Activated CD4-positive, alpha-beta T cell treated with anti-CD3 and anti-CD28 coated beads, Interleukin-2, amount 10 ng/mL, durations not matched to agents 7 days and 5 days (primary cell): Measurements from ENCODE around the gene ACER1. TPM values are rescaled to one million over a fixed set of nuclear protein-coding genes. Genes with fewer than 3 reads are reported as not detected.
"Not testable (repeated sequence)": the region's sequence is repeated elsewhere in the genome, so short reads cannot be mapped to it uniquely, and the experiment has no call there.

Experiments used
- CTCF ChIA-PET: fragments of 350-600 bp; sonication (Branson Sonifier 250); formaldehyde crosslinking; loops from one replicate; lab custom pipeline; 2021; ENCODE audit warnings: antibody characterized with exemption; lab: Charles Lee
- POLR2A ChIA-PET: fragments of 350-600 bp; sonication (Branson Sonifier 250); formaldehyde crosslinking; loops from one replicate; lab custom pipeline; 2021; ENCODE audit warnings: antibody characterized with exemption; lab: Charles Lee
- DNase-seq: peaks from one replicate; pipeline ENCODE4 v3.0.0-alpha.2; 2020
- H3K27ac Mint-ChIP-seq: one replicate; pipeline ENCODE4 v1.8.0; 2021; ENCODE audit warnings: mild to moderate bottlenecking, moderate library complexity, mixed read lengths
- H3K27me3 Mint-ChIP-seq: one replicate; pipeline ENCODE4 v1.8.0; 2021; ENCODE audit warnings: mixed read lengths
- H3K36me3 Mint-ChIP-seq: one replicate; pipeline ENCODE4 v1.8.0; 2021; ENCODE audit warnings: low read depth, mixed read lengths
- H3K4me1 Mint-ChIP-seq: one replicate; pipeline ENCODE4 v1.8.0; 2021; ENCODE audit warnings: mixed read lengths
- H3K4me3 Mint-ChIP-seq: one replicate; pipeline ENCODE4 v1.8.0; 2021; ENCODE audit warnings: mild to moderate bottlenecking, moderate library complexity, mixed read lengths
- H3K9me3 Mint-ChIP-seq: one replicate; pipeline ENCODE4 v1.8.0; 2021; ENCODE audit warnings: mixed read lengths
- total RNA-seq, 2 experiments: library from RNA; stranded (reverse); gene quantifications; one replicate each; pipeline ENCODE4 v1.2.3, GENCODE V29; 2021

The ACER1 gene
- total RNA-seq, 2 experiments from 2014 or later: 0.81 to 0.82 TPM

DNA sequence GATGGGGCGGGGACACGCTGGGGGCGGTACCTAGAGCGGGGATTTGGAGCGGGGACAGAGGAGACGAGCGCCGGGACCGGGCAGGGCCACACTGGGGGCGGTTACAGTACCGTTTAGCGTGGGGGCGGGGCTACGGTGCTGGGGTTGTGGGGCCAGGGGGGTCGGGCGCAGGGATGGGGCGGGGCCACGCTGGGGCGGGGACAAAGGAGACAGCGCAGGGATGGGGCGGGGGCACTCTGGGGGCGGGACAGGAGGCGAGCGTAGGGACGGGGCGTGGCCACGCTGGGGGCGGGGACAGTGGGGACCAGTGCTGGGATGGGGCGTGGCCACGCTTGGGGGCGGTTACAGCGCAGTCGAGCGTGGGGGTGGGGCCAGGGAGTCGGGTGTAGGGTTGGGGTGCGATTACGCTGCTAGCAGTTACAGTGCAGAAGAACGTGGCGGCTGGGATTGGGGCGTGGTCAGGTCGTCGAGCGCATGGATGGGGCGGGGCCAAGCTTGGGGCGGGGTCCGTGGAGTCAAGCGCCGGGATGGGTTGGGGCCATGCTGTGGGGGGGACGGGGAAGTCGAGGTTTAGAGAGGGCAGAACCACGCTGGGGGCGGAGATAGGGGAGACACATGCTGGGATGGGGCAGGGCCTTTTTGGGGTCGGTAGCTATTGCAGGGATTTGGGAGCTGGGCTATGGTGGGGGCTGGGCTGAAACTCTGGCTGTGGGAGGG is 39.8 kb upstream of the ACER1 start:
- DNase-seq: peak; percentile 99
- ChIA-PET POLR2A (interaction anchor here (1.4 kb wide), 1 partner anchor 12 kb away, joined by 19 read pairs; the partner anchor contains the start of gene CLPP), CTCF (interaction anchor here (0.9 to 2.1 kb wide), 4 partner anchors 11 to 19 kb away, joined by 3 to 15 read pairs (median 6); partner anchors contain the start of genes CLPP and GTF2F1)
- peak overlapping the region; percentile 95 for H3K27ac Mint-ChIP-seq
- H3K27me3 Mint-ChIP-seq: no peaks in the 10 kb centered on the region
- H3K4me1 Mint-ChIP-seq: peaks cover 16% of the 10 kb centered on the region
- H3K36me3 Mint-ChIP-seq: peaks cover 14% of the 10 kb centered on the region
- peak overlapping the region; percentile 89 for H3K4me3 Mint-ChIP-seq
- H3K9me3 Mint-ChIP-seq: no peaks in the 10 kb centered on the region

DNA sequence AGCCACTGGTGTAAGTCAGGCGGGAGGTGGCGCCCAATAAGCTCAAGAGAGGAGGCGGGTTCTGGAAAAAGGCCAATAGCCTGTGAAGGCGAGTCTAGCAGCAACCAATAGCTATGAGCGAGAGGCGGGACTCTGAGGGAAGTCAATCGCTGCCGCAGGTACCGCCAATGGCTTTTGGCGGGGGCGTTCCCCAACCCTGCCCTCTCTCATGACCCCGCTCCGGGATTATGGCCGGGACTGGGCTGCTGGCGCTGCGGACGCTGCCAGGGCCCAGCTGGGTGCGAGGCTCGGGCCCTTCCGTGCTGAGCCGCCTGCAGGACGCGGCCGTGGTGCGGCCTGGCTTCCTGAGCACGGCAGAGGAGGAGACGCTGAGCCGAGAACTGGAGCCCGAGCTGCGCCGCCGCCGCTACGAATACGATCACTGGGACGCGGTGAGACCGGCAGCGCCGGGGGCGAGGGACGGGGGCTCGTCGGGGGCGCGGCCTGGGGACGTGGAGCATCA is 39.2 kb upstream of the ACER1 start, which contains the start of gene ALKBH7:
TSS of gene ALKBH7 (plus strand) at position 201 of the 502 bp plus-strand sequence. CDS start at position 228, 27 bp downstream.
- H3K4me3 Mint-ChIP-seq: peak within 1 kb of the TSS; percentile 89
- peak within 1 kb of the TSS; percentile 95 for H3K27ac Mint-ChIP-seq
- H3K4me1 Mint-ChIP-seq: peaks cover 16% of the 10 kb centered on the region
- H3K9me3 Mint-ChIP-seq: no peaks in the 10 kb centered on the region
- DNase-seq: peak; percentile 99
- no peaks in the 10 kb centered on the region for H3K27me3 Mint-ChIP-seq
- CTCF ChIA-PET: interaction anchor here (0.6 to 2.1 kb wide), 6 partner anchors 10 to 543 kb away, joined by 3 to 15 read pairs (median 4); partner anchors contain the start of genes CLPP and GTF2F1
- H3K36me3 Mint-ChIP-seq: peaks cover 16% of the 10 kb centered on the region
- POLR2A ChIA-PET: interaction anchor here (1.4 kb wide), 1 partner anchor 11 kb away, joined by 19 read pairs; the partner anchor contains the start of gene CLPP

DNA sequence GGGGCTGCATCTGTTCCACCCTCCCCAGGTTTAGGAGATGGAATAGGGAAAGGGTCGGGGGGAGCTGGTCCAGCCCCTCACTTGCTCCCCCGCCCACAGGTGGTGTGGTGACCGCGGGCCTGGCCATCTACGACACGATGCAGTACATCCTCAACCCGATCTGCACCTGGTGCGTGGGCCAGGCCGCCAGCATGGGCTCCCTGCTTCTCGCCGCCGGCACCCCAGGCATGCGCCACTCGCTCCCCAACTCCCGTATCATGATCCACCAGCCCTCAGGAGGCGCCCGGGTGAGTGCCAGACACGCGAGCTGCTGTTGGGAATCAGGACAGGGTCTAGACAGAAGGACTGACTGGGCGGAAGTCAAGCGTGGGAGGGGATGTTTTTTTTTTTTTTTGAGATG is 30.9 kb upstream of the ACER1 start:
- Mint-ChIP-seq H3K27me3 (no peaks in the 10 kb centered on the region), H3K27ac (peak overlapping the region; percentile 62), H3K4me1 (peaks cover 20% of the 10 kb centered on the region), H3K36me3 (peaks cover 45% of the 10 kb centered on the region), H3K4me3 (peak overlapping the region; percentile 32), H3K9me3 (no peaks in the 10 kb centered on the region)
- POLR2A ChIA-PET: no interaction called here
- CTCF ChIA-PET: interaction anchor here (0.6 kb wide), 1 partner anchor 681 kb away, joined by 3 read pairs; no protein-coding TSS in a partner anchor
- no peak for DNase-seq

DNA sequence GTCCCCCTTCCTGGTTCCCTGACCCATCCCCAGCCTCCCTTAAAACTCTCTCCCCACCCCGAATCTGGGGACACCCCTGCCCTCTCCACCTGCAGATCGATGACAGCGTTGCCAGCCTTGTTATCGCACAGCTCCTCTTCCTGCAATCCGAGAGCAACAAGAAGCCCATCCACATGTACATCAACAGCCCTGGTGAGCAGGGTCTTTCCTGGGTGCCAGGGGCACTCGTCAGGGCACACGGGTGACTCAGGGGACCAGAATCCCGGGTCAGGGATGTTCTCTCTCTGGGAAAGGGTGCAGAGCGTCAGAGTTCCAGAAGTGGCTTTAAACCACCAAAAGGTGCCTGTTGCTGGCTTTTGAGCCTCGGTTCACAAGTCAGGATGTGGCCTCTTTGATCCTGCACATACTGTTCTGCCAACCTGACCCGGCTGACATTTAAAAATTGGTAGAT is 29.0 kb upstream of the ACER1 start:
- Mint-ChIP-seq H3K36me3 (peaks cover 32% of the 10 kb centered on the region), H3K4me3 (peak overlapping the region; percentile 91), H3K27me3 (no peaks in the 10 kb centered on the region), H3K27ac (peak overlapping the region; percentile 99), H3K9me3 (no peaks in the 10 kb centered on the region), H3K4me1 (peaks cover 20% of the 10 kb centered on the region)
- CTCF ChIA-PET: interaction anchor here (2.0 to 3.2 kb wide), 2 partner anchors 10 to 15 kb away, joined by 6 to 15 read pairs; partner anchors contain the start of gene ALKBH7
- POLR2A ChIA-PET: interaction anchor here (0.7 to 3.0 kb wide), 2 partner anchors 10 to 58 kb away, joined by 3 to 19 read pairs; partner anchors contain the start of gene ALKBH7
- DNase-seq: peak; percentile 68

DNA sequence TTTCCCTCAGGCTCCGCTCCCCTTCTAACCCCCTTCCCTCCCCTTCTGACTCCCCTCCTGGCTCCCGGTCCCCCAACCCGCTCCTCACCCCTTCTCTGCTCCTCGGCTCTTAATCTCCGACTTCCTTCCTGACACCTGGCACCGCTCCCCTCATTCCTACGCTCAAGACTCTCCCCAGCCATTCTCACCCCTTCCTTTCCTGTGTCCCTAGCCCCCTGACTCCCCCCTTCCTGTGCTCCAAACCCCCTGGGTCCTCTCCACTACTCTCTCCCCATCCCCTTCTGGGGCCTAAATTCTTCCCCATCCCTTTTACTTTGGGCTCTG is 28.6 kb upstream of the ACER1 start:
- peaks cover 20% of the 10 kb centered on the region for H3K4me1 Mint-ChIP-seq
- no peaks in the 10 kb centered on the region for H3K27me3 Mint-ChIP-seq
- DNase-seq: no peak
- H3K36me3 Mint-ChIP-seq: peaks cover 32% of the 10 kb centered on the region
- ChIA-PET POLR2A (interaction anchor here (0.7 to 3.0 kb wide), 2 partner anchors 10 to 59 kb away, joined by 3 to 19 read pairs; partner anchors contain the start of gene ALKBH7), CTCF (interaction anchor here (2.0 to 3.2 kb wide), 2 partner anchors 11 to 14 kb away, joined by 6 to 15 read pairs; partner anchors contain the start of gene ALKBH7)
- no peaks in the 10 kb centered on the region for H3K9me3 Mint-ChIP-seq
- H3K27ac Mint-ChIP-seq: peak overlapping the region; percentile 99
- peak overlapping the region; percentile 91 for H3K4me3 Mint-ChIP-seq

DNA sequence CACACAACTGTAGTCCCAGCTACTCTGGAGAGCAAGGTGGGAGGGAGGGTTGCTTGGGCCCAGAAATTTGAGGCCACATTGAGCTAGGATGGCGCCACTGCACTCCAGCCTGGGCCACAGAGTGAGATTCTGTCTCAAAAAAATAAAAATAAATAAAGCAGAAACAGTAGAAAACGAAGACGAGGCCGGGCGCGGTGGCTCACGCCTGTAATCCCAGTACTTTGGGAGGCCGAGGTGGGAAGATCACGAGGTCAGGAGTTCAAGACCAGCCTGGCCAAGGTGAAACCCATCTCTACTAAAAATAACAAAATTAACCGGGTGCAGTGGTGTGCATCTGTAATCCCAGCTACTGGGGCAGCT is 27.4 kb upstream of the ACER1 start:
- Mint-ChIP-seq H3K4me3 (peak overlapping the region; percentile 91), H3K36me3 (peaks cover 25% of the 10 kb centered on the region), H3K4me1 (peaks cover 20% of the 10 kb centered on the region)
- H3K27ac Mint-ChIP-seq, DNase-seq, H3K9me3 Mint-ChIP-seq, H3K27me3 Mint-ChIP-seq: not testable (repeated sequence)
- POLR2A ChIA-PET: interaction anchor here (0.7 to 3.0 kb wide), 2 partner anchors 11 to 508 kb away, joined by 3 to 19 read pairs; partner anchors contain the start of gene ALKBH7
- CTCF ChIA-PET: interaction anchor here (0.7 to 3.2 kb wide), 3 partner anchors 9 to 13 kb away, joined by 3 to 15 read pairs (median 6); partner anchors contain the start of gene ALKBH7

DNA sequence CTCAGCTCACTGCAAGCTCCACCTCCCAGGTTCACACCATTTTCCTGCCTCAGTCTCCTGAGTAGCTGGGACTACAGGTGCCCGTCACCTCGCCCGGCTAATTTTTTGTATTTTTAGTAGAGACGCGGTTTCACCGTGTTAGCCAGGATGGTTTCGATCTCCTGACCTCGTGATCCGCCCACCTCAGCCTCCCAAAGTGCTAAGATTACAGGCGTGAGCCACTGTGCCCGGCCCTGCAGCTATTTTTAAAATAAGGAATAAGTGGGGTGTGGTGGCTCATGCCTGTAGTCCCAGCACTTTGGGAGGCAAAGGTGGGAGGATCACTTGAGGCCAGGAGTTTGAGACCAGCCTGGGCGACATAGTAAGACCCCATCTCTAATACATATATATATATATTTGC is 27.0 kb upstream of the ACER1 start:
- H3K36me3 Mint-ChIP-seq: peaks cover 21% of the 10 kb centered on the region
- CTCF ChIA-PET, DNase-seq, H3K27ac Mint-ChIP-seq, H3K9me3 Mint-ChIP-seq, H3K27me3 Mint-ChIP-seq: not testable (repeated sequence)
- H3K4me1 Mint-ChIP-seq: peaks cover 20% of the 10 kb centered on the region
- peak overlapping the region; percentile 44 for H3K4me3 Mint-ChIP-seq
- POLR2A ChIA-PET: interaction anchor here (3.0 kb wide), 1 partner anchor 12 kb away, joined by 19 read pairs; the partner anchor contains the start of gene ALKBH7

DNA sequence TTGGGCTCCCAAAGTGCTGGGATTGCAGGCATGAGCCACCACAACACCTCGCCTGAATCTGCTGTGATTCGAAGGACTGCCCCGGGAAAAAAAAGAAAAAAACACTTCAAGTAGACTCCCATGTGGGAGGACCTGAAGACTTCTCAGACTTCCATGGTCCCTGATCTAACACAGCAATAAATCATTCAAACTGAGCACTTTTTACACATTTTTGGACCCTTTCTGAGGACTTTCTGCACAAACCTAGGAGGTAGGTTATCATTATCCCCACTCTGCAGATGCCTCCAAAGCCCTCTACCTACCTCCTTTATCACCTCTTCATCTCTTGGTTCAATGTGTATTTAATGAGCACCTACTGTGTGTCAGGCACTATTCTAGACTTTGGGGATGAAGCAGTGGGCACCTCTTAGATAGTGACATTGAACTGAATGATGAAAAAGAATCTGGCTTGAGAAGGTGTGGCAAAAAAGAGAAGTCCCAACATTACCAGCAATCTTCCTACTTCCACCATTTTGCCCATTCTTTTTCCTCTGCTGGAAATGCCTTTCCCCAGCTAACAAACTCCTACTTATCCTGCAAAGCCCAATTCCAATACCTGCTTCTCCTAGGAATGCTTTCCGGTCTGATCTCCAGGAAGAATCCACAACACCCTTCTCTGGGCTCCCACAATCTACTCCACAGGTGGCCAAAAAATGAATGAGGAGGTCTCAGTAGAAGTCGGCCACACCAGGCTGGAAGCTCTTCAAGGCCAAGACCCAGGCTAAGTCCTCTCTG is 26.3 kb upstream of the ACER1 start:
- Mint-ChIP-seq H3K36me3 (peaks cover 17% of the 10 kb centered on the region), H3K4me1 (peaks cover 20% of the 10 kb centered on the region), H3K9me3 (no peaks in the 10 kb centered on the region), H3K4me3 (no peak overlapping the region), H3K27me3 (no peaks in the 10 kb centered on the region), H3K27ac (no peak overlapping the region)
- no peak for DNase-seq
- ChIA-PET CTCF (no interaction called here), POLR2A (no interaction called here)

DNA sequence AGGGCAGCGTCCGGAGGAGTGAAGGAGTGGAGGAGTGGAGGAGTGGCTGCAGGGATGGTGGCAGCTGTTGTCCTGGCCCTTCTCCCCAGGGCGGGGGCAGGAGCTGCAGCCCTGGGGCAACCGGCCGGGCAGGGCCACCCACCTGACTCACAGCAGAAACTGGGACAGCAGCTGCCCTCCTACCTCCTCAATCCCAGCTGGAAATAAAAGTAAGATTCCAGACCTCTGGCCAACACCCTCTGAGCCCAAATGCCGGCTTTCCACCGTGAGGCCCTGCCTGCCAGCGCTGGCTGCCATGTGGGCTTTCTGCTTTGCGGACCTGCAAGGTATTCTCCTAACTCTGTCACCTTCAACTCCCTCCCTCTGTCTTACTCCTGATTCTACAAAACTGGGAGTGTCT is 24.6 kb upstream of the ACER1 start:
- peaks cover 7% of the 10 kb centered on the region for H3K36me3 Mint-ChIP-seq
- ChIA-PET POLR2A (no interaction called here), CTCF (no interaction called here)
- no peak overlapping the region for H3K27ac Mint-ChIP-seq
- no peaks in the 10 kb centered on the region for H3K9me3 Mint-ChIP-seq
- no peaks in the 10 kb centered on the region for H3K27me3 Mint-ChIP-seq
- no peak for DNase-seq
- peaks cover 12% of the 10 kb centered on the region for H3K4me1 Mint-ChIP-seq
- no peak overlapping the region for H3K4me3 Mint-ChIP-seq

DNA sequence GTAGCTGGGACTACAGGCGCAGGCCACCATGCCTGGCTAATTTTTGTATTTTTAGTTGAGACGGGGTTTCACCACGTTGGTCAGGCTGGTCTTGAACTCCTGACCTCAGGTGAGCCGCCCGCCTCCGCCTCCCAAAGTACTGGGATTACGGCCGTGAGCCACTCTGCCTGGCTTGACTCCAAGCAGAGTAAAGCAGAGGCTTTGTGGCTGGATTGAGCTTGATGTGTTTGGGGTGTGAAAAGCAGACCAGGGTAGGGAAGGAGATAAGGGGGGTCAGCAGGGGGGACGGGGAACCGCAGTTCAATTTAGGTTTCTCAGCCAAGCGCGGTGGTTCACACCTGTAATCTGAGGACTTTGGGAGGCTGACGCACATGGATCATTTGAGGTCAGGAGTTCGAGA is 23.8 kb upstream of the ACER1 start:
- peaks cover 8% of the 10 kb centered on the region for H3K36me3 Mint-ChIP-seq
- ChIA-PET CTCF (interaction anchor here (0.6 kb wide), 1 partner anchor 1838 kb away, joined by 4 read pairs; no protein-coding TSS in a partner anchor), POLR2A (no interaction called here)
- H3K27me3 Mint-ChIP-seq: no peaks in the 10 kb centered on the region
- no peak for DNase-seq
- peaks cover 4% of the 10 kb centered on the region for H3K4me1 Mint-ChIP-seq
- no peaks in the 10 kb centered on the region for H3K9me3 Mint-ChIP-seq
- H3K27ac Mint-ChIP-seq: no peak overlapping the region
- H3K4me3 Mint-ChIP-seq: no peak overlapping the region

DNA sequence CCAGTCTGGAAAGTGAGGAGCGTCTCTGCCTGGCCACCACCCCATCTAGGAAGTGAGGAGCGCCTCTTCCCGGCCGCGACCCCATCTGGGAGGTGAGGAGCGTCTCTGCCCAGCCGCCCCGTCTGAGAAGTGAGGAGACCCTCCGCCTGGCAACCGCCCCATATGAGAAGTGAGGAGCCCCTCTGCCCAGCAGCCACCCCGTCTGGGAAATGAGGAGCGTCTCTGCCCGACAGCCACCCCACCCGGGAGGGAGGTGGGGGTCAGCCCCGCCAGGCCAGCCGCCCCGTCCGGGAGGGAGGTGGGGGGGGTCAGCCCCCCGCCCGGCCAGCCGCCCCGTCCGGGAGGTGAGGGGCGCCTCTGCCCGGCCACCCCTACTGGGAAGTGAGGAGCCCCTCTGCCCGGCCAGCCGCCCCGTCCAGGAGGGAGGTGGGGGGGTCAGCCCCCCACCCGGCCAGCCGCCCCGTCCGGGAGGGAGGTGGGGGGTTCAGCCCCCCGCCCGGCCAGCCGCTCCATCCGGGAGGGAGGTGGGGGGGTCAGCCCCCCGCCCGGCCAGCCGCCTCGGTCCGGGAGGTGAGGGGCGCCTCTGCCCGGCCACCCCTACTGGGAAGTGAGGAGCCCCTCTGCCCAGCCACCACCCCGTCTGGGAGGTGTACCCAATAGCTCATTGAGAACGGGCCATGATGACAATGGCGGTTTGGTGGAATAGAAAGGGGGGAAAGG is 22.1 kb upstream of the ACER1 start:
- H3K4me3 Mint-ChIP-seq, H3K9me3 Mint-ChIP-seq, CTCF ChIA-PET, POLR2A ChIA-PET, H3K27ac Mint-ChIP-seq, H3K4me1 Mint-ChIP-seq, H3K27me3 Mint-ChIP-seq, DNase-seq: not testable (repeated sequence)
- H3K36me3 Mint-ChIP-seq: peaks cover 10% of the 10 kb centered on the region
